ENCODE data around the gene PLXNA2. TPM values are rescaled to one million over a fixed set of nuclear protein-coding genes. Genes with fewer than 3 reads are reported as not detected.

Gene PLXNA2
- polyA plus RNA-seq, 5 donors: 19.5 to 37.5 (median 26.6) TPM

GRCh38 chr1:208077232-208078075 is 166.7 kb downstream of the PLXNA2 start:
- DNase-seq: no peak

GRCh38 chr1:208074353-208074752 is 169.8 kb downstream of the PLXNA2 start:
- no peak for DNase-seq

GRCh38 chr1:208071435-208072031 is 172.7 kb downstream of the PLXNA2 start:
- DNase-seq: no peak

- no peak for DNase-seq
Observed at GRCh38 chr1:208069908-208070307, 174.3 kb downstream of the PLXNA2 start.

GRCh38 chr1:208069317-208069716 is 174.9 kb downstream of the PLXNA2 start:
- DNase-seq: no peak

GRCh38 chr1:208068908-208069307 is 175.3 kb downstream of the PLXNA2 start:
- no peak for DNase-seq

GRCh38 chr1:208068407-208068806 is 175.8 kb downstream of the PLXNA2 start:
- no peak for DNase-seq

GRCh38 chr1:208066583-208066982 is 177.6 kb downstream of the PLXNA2 start:
- DNase-seq: no peak

- no peak for DNase-seq
Observed at GRCh38 chr1:208065862-208066261, 178.3 kb downstream of the PLXNA2 start.

GRCh38 chr1:208061632-208062031 is 182.6 kb downstream of the PLXNA2 start:
- DNase-seq: no peak

- no peak for DNase-seq
Observed at GRCh38 chr1:208061118-208061517, 183.1 kb downstream of the PLXNA2 start.

- no peak for DNase-seq
Observed at GRCh38 chr1:208060215-208060869, 183.8 kb downstream of the PLXNA2 start.

GRCh38 chr1:208059409-208060001 is 184.7 kb downstream of the PLXNA2 start:
- DNase-seq: no peak

- no peak for DNase-seq
Observed at GRCh38 chr1:208058756-208059155, 185.4 kb downstream of the PLXNA2 start.

GRCh38 chr1:208058267-208058666 is 185.9 kb downstream of the PLXNA2 start:
- DNase-seq: no peak

GRCh38 chr1:208057056-208057455 is 187.1 kb downstream of the PLXNA2 start:
- DNase-seq: no peak

- DNase-seq: no peak
Observed at GRCh38 chr1:208055535-208055934, 188.6 kb downstream of the PLXNA2 start.

- DNase-seq: no peak
Observed at GRCh38 chr1:208054911-208055379, 189.2 kb downstream of the PLXNA2 start.

GRCh38 chr1:208054485-208054884 is 189.7 kb downstream of the PLXNA2 start:
- DNase-seq: no peak

- no peak for DNase-seq
Observed at GRCh38 chr1:208053661-208054060, 190.5 kb downstream of the PLXNA2 start.

GRCh38 chr1:208052926-208053407 is 191.2 kb downstream of the PLXNA2 start:
- DNase-seq: no peak

GRCh38 chr1:208052135-208052534 is 192.0 kb downstream of the PLXNA2 start:
- no peak for DNase-seq
